AG04450 (cell line): ENCODE results near the gene INTS7. TPM values are rescaled to one million over a fixed set of nuclear protein-coding genes. Genes with fewer than 3 reads are reported as not detected.
A peak's percentile ranks its signal among the peaks of the same experiment; 100 is the strongest.

Experiments used
- CTCF ChIA-PET: fragments of 300-600, 350-600 bp; formaldehyde crosslinking; extraction: SDS; loops from one replicate; lab custom pipeline; 2022; ENCODE audit warnings: antibody characterized with exemption, inconsistent platforms; lab: Charles Lee
- POLR2A ChIA-PET: fragments of 350-600 bp; formaldehyde crosslinking; extraction: SDS; loops from one replicate; lab custom pipeline; 2021; ENCODE audit warnings: antibody characterized with exemption, inconsistent platforms; lab: Yijun Ruan, JAX
- DNase-seq: peaks from one replicate; pipeline ENCODE4 v3.0.0-alpha.2; 2011; ENCODE audit warnings: low read depth, low spot score
- H3K27ac ChIP-seq: one replicate; pipeline ENCODE4 v1.5.1; 2012; ENCODE audit warnings: low read depth, low read length, control low read depth
- H3K27me3 ChIP-seq: one replicate; pipeline ENCODE4 v1.6.0; 2012; ENCODE audit warnings: low read length; ENCODE audit not compliant: control insufficient read depth, insufficient read depth
- H3K4me3 ChIP-seq: 2 replicates; pipeline ENCODE4 v1.5.1; 2011; ENCODE audit warnings: mild to moderate bottlenecking, low read depth, low read length, control low read depth
- H3K9me3 ChIP-seq: 2 replicates; pipeline ENCODE4 v1.5.1; 2012; ENCODE audit warnings: low read length; ENCODE audit not compliant: control insufficient read depth, insufficient read depth
- CTCF ChIP-seq: IDR thresholded peaks from 2 replicates; pipeline ENCODE4 v1.5.1; 2011; ENCODE audit warnings: low read depth, low read length, control low read depth, inconsistent platforms
- polyA plus RNA-seq: library from polyadenylated mRNA; depleted of rRNA; stranded (reverse); fragments of >200 nt; gene quantifications from 2 replicates; pipeline ENCODE4 v1.2.3, GENCODE V29; 2011

The INTS7 gene
- polyA plus RNA-seq, 1 experiment = 20.1 TPM

- TF ChIP-seq CTCF = no peak
- H3K27ac ChIP-seq = no peak overlapping the region
- H3K27me3 ChIP-seq = no peaks in the 10 kb centered on the region
- ChIA-PET CTCF (interaction anchor here (0.8 to 3.8 kb wide), 7 partner anchors 8 to 443 kb away, joined by 3 to 48 read pairs (median 7); partner anchors contain the start of genes DTL and INTS7), POLR2A (no interaction called here)
- DNase-seq = no peak
- no peak overlapping the region for H3K4me3 ChIP-seq
- peaks cover 3% of the 10 kb centered on the region; the same call in 1 of the 2 replicates for H3K9me3 ChIP-seq
These were observed 21.7 kb downstream of the INTS7 start for GRCh38 chr1:212013672-212014071.

- DNase-seq = no peak
- ChIA-PET POLR2A (no interaction called here), CTCF (interaction anchor here (0.6 to 3.8 kb wide), 10 partner anchors 21 to 947 kb away, joined by 3 to 48 read pairs (median 6); partner anchors contain the start of genes DTL and INTS7)
- Histone ChIP-seq H3K9me3 (peaks cover 3% of the 10 kb centered on the region; the same call in 1 of the 2 replicates), H3K4me3 (no peak overlapping the region), H3K27me3 (no peaks in the 10 kb centered on the region), H3K27ac (no peak overlapping the region)
- TF ChIP-seq CTCF = peak; percentile 99
These were observed 23.2 kb downstream of the INTS7 start for GRCh38 chr1:212012034-212012740.

GRCh38 chr1:212010004-212010403 is 25.4 kb downstream of the INTS7 start:
- H3K27ac ChIP-seq = no peak overlapping the region
- H3K4me3 ChIP-seq = no peak overlapping the region
- no peak for TF ChIP-seq CTCF
- H3K9me3 ChIP-seq = peaks cover 3% of the 10 kb centered on the region; the same call in 1 of the 2 replicates
- ChIA-PET POLR2A (interaction anchor here (0.5 kb wide), 1 partner anchor 24 kb away, joined by 5 read pairs; no protein-coding TSS in a partner anchor), CTCF (interaction anchor here (0.5 to 6.4 kb wide), 9 partner anchors 10 to 446 kb away, joined by 3 to 54 read pairs (median 4); partner anchors contain the start of genes DTL and INTS7)
- H3K27me3 ChIP-seq = no peaks in the 10 kb centered on the region
- DNase-seq = no peak

GRCh38 chr1:212009561-212009960 is 25.8 kb downstream of the INTS7 start:
- no peaks in the 10 kb centered on the region for H3K27me3 ChIP-seq
- POLR2A ChIA-PET = interaction anchor here (0.5 kb wide), 1 partner anchor 24 kb away, joined by 5 read pairs; no protein-coding TSS in a partner anchor
- TF ChIP-seq CTCF = no peak
- no peaks in the 10 kb centered on the region; the same call in 1 of the 2 replicates for H3K9me3 ChIP-seq
- DNase-seq = no peak
- no peak overlapping the region for H3K27ac ChIP-seq
- CTCF ChIA-PET = interaction anchor here (0.6 to 6.4 kb wide), 8 partner anchors 10 to 446 kb away, joined by 3 to 54 read pairs (median 4); partner anchors contain the start of genes DTL and INTS7
- no peak overlapping the region for H3K4me3 ChIP-seq

- no peaks in the 10 kb centered on the region for H3K27me3 ChIP-seq
- TF ChIP-seq CTCF = no peak
- POLR2A ChIA-PET = no interaction called here
- no peak overlapping the region for H3K4me3 ChIP-seq
- DNase-seq = no peak
- CTCF ChIA-PET = interaction anchor here (1.4 to 6.4 kb wide), 2 partner anchors 27 to 327 kb away, joined by 4 to 54 read pairs; partner anchors contain the start of genes DTL and INTS7
- H3K27ac ChIP-seq = no peak overlapping the region
- H3K9me3 ChIP-seq = no peaks in the 10 kb centered on the region
These were observed 27.5 kb downstream of the INTS7 start for GRCh38 chr1:212007886-212008285.
